ENCODE data around the gene ABCA1.
"Not testable (repeated sequence)": the region's sequence is repeated elsewhere in the genome, so short reads cannot be mapped to it uniquely, and the experiment has no call there.

Gene ABCA1

GRCh38 chr9:104784098-104784497 is 143.9 kb downstream of the ABCA1 start:
- no peak for DNase-seq

GRCh38 chr9:104783588-104783987 is 144.4 kb downstream of the ABCA1 start:
- DNase-seq, result no peak

GRCh38 chr9:104780796-104781395 is 147.1 kb downstream of the ABCA1 start:
- no peak for DNase-seq

GRCh38 chr9:104779946-104780535 is 147.9 kb downstream of the ABCA1 start:
- no peak for DNase-seq

- no peak for DNase-seq
Observed at GRCh38 chr9:104779334-104779733, 148.6 kb downstream of the ABCA1 start.

GRCh38 chr9:104778802-104779201 is 149.2 kb downstream of the ABCA1 start:
- DNase-seq, result no peak

- DNase-seq, result no peak
Observed at GRCh38 chr9:104776797-104777196, 151.2 kb downstream of the ABCA1 start.

- no peak for DNase-seq
Observed at GRCh38 chr9:104775976-104776375, 152.0 kb downstream of the ABCA1 start.

- no peak for DNase-seq
Observed at GRCh38 chr9:104775574-104775936, 152.4 kb downstream of the ABCA1 start.

GRCh38 chr9:104774831-104775573 is 153.0 kb downstream of the ABCA1 start:
- no peak for DNase-seq

- no peak for DNase-seq
Observed at GRCh38 chr9:104774132-104774531, 153.8 kb downstream of the ABCA1 start.

- DNase-seq, result no peak
Observed at GRCh38 chr9:104772714-104773510, 155.0 kb downstream of the ABCA1 start.

GRCh38 chr9:104769655-104770054 is 158.3 kb downstream of the ABCA1 start:
- DNase-seq, result no peak

- not testable (repeated sequence) for DNase-seq
Observed at GRCh38 chr9:104769029-104769428, 158.9 kb downstream of the ABCA1 start.

GRCh38 chr9:104767507-104767906 is 160.4 kb downstream of the ABCA1 start:
- no peak for DNase-seq

- DNase-seq, result no peak
Observed at GRCh38 chr9:104766025-104766424, 161.9 kb downstream of the ABCA1 start.

- no peak for DNase-seq
Observed at GRCh38 chr9:104765138-104765537, 162.8 kb downstream of the ABCA1 start.

GRCh38 chr9:104758974-104759373 is 169.0 kb downstream of the ABCA1 start:
- no peak for DNase-seq

GRCh38 chr9:104750185-104750767 is 177.7 kb downstream of the ABCA1 start:
- DNase-seq, result no peak

GRCh38 chr9:104748359-104749031 is 179.5 kb downstream of the ABCA1 start:
- no peak for DNase-seq

- DNase-seq, result peak; percentile 86
Observed at GRCh38 chr9:104747565-104748358, 180.2 kb downstream of the ABCA1 start, which contains the start of gene NIPSNAP3A. TSS of gene NIPSNAP3A (plus strand) at chr9:104747683. CDS start at chr9:104747793, 110 bp downstream.

GRCh38 chr9:104747245-104747564 is 180.8 kb downstream of the ABCA1 start:
- DNase-seq, result no peak

All from stimulated activated CD4-positive, alpha-beta T cell treated with anti-CD3 and anti-CD28 coated beads, Interleukin-4, amount 100 ng/mL, for 24 hours (primary cell).